ENCODE data around the gene CTNND1. TPM values are rescaled to one million over a fixed set of nuclear protein-coding genes. Genes with fewer than 3 reads are reported as not detected.

Gene CTNND1
- total and polyA plus RNA-seq, 9 of the 15 experiments (the other 6 are each of a cell fraction or from before 2014, with no cell fraction given), result 11.1 to 74.0 (median 43.3) TPM

DNA sequence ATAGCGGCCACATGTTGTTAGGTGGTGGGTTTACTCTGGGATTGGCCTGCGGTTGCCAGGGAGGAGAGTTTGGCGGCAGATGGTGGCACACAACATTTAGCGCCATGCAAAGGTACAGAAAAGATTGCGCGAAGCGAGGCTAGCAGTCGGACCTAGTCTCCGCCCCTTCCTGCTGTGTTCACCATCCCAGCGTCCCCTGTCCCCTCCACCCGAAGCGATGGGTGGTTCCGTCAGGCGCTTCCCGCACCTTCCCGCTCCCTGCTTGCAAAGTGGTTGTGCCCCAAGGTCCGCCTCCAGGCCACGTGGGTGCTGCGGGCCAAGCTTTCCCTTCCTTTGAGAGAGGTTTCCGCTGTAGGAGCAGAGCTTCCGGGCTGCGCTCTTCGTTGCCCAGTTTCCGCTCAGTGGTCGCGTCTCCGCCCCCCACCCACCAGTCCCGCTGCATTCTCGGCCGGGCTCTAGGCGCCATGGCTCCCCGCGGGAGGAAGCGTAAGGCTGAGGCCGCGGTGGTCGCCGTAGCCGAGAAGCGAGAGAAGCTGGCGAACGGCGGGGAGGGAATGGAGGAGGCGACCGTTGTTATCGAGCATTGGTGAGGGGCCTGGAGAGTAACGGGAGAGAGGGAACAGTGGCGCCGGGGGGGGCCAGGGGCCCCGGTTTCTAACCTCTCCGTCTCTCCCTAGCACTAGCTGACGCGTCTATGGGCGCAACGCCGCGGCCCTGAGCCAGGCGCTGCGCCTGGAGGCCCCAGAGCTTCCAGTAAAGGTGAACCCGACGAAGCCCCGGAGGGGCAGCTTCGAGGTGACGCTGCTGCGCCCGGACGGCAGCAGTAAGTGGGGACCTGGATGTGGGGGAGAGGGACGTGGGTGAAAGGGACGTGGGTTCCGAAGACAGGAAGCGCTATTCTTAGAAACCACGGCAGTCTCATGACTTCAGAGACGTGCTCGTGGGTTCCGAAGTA lies 20.2 kb upstream of the CTNND1 start, which contains the start of gene SELENOH (continued):
- TF ChIP-seq, protein P1, sequence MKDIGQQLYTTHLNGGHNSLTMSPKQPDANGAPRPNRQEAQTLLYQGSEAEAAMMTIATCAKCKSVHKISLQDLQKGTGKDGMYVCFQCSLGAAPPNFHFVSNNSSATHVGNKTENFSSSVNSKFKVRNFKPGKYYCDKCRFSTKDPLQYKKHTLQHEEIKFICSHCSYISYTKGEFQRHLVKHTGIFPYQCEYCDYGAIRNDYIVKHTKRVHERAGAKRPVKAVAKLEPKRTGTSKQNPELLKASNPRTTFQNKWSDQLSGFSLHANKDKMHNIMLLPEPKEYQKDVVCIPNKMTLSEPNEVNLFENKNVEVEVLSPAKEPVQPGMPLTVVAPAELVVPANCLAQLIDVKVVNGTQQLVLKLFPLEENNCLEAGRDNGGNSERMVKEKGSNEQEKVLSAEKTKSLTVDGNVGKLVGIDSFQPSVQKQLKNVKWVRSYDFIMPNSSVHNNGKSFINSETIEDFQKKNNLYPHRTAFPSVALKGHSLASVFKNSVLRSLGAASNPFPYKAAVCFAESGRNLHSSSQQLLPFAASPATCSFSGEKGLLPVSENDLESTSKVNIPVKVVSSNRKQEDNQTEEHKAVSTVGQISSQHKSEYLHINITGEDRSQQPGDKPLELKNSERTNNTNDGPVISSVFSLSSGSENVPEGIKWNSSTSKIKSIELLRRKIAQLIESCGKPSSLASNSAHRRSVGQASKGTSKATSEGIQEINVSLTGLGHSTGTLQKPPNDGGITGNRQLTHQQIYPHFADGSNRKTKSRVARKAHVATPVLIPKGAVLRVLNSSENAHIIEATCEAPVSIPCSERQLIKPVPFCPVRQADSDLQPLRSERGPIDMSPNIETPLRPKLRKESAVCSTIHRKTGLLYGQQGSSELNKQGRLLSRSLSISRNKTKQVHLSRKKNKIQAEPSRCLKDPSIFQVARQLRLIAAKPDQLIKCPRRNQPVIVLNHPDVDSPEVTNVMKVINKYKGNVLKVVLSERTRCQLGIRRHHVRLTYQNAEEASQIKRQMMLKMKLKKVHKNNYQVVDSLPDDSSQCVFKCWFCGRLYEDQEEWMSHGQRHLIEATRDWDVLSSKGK (CRISPR knock-in tag; IDR thresholded peaks at IDR 0.05), result no peak
- TF ChIP-seq SMAD2 (IDR thresholded peaks at IDR 0.05; ENCODE audit: low read depth, low read length), result no peak
- TF ChIP-seq FIP1L1 (IDR thresholded peaks at IDR 0.05; ENCODE audit: low read depth, low read length, poor library complexity, severe bottlenecking), result peak; percentile 95
- peak; percentile 27; the same call in 1 of the 2 replicates for TF ChIP-seq ZNF717 (CRISPR knock-in tag; IDR thresholded peaks at IDR 0.05)
- TF ChIP-seq TEAD1 (CRISPR knock-in tag; IDR thresholded peaks at IDR 0.05), result peak in 1 of 2 experiments; percentile 59; a peak in 1 of 4 replicates
- TF ChIP-seq, protein P2, sequence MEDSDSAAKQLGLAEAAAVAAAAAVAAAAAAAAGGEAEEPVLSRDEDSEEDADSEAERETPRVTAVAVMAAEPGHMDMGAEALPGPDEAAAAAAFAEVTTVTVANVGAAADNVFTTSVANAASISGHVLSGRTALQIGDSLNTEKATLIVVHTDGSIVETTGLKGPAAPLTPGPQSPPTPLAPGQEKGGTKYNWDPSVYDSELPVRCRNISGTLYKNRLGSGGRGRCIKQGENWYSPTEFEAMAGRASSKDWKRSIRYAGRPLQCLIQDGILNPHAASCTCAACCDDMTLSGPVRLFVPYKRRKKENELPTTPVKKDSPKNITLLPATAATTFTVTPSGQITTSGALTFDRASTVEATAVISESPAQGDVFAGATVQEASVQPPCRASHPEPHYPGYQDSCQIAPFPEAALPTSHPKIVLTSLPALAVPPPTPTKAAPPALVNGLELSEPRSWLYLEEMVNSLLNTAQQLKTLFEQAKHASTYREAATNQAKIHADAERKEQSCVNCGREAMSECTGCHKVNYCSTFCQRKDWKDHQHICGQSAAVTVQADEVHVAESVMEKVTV (CRISPR knock-in tag; IDR thresholded peaks at IDR 0.05), result peak; percentile 28; the same call in 1 of the 2 replicates
- TF ChIP-seq CHD1 (IDR thresholded peaks at IDR 0.05; ENCODE audit: low read length), result peak; percentile 66
- TF ChIP-seq KAT7 (CRISPR knock-in tag; IDR thresholded peaks at IDR 0.05; ENCODE audit: borderline replicate concordance), result peak; percentile 79; the same call in 1 of the 2 replicates
- TF ChIP-seq XRCC4 (IDR thresholded peaks at IDR 0.05; ENCODE audit: extremely low read depth, insufficient read depth, insufficient read length), result no peak
- TF ChIP-seq, protein P3, sequence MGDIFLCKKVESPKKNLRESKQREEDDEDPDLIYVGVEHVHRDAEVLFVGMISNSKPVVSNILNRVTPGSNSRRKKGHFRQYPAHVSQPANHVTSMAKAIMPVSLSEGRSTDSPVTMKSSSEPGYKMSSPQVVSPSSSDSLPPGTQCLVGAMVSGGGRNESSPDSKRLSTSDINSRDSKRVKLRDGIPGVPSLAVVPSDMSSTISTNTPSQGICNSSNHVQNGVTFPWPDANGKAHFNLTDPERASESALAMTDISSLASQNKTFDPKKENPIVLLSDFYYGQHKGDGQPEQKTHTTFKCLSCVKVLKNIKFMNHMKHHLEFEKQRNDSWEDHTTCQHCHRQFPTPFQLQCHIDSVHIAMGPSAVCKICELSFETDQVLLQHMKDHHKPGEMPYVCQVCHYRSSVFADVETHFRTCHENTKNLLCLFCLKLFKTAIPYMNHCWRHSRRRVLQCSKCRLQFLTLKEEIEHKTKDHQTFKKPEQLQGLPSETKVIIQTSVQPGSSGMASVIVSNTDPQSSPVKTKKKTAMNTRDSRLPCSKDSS (IDR thresholded peaks at IDR 0.05; ENCODE audit: low read depth, partially characterized antibody), result no peak
- TF ChIP-seq, protein P4, sequence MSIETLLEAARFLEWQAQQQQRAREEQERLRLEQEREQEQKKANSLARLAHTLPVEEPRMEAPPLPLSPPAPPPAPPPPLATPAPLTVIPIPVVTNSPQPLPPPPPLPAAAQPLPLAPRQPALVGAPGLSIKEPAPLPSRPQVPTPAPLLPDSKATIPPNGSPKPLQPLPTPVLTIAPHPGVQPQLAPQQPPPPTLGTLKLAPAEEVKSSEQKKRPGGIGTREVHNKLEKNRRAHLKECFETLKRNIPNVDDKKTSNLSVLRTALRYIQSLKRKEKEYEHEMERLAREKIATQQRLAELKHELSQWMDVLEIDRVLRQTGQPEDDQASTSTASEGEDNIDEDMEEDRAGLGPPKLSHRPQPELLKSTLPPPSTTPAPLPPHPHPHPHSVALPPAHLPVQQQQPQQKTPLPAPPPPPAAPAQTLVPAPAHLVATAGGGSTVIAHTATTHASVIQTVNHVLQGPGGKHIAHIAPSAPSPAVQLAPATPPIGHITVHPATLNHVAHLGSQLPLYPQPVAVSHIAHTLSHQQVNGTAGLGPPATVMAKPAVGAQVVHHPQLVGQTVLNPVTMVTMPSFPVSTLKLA (conservative IDR thresholded peaks at IDR 0.05), result peak; percentile 99
- peak; percentile 93 for TF ChIP-seq HMGN3 (IDR thresholded peaks at IDR 0.05; ENCODE audit: borderline replicate concordance, extremely low read depth, insufficient read length, low read depth, low read length)
- no peak for TF ChIP-seq SRSF3 (IDR thresholded peaks at IDR 0.05; ENCODE audit: insufficient read depth, low read length)
- peak; percentile 94 for TF ChIP-seq ELF2 (CRISPR knock-in tag; IDR thresholded peaks at IDR 0.05)
- 0 out of 2 replicates have a peak, but pooled peaks have one; percentile 14 for TF ChIP-seq ZBTB17 (CRISPR knock-in tag; IDR thresholded peaks at IDR 0.05)
- TF ChIP-seq TRIM28 (IDR thresholded peaks at IDR 0.05), result peak; percentile 91

Data from K562 (cell line).